Ovary (tissue), 3 donors: ENCODE data around the gene C13orf46.

ENCODE experiments used
- CTCF ChIP-seq, 3 donors: fragments of 450-650 bp in 2 of 3; fragments of 200-600 bp in 1 of 3; IDR thresholded peaks; one replicate each; pipeline versions ENCODE4 v1.5.1 to v1.8.0; 2016 to 2022; ENCODE audit warnings: antibody characterized with exemption in 3 of 3, mild to moderate bottlenecking in 1 of 3
- POLR2A ChIP-seq: fragments of 450-650 bp; IDR thresholded peaks from one replicate; pipeline ENCODE4 v1.6.1; 2017; ENCODE audit warnings: antibody characterized with exemption, mild to moderate bottlenecking, moderate library complexity
- donor health status: DM: no; HTN: no; CAD: no.

GRCh38 chr13:113917096-113917495, 56.8 kb downstream of the C13orf46 start:
- TF ChIP-seq CTCF (IDR thresholded peaks at IDR 0.05) (no peak), POLR2A (no peak)
